Common myeloid progenitor, CD34-positive (primary cell): ENCODE results near the gene PLXNB2.

Experiments
- CTCF ChIA-PET: fragments of 350-600 bp; sonication (Branson Sonifier 250); formaldehyde crosslinking; loops from one replicate; lab custom pipeline; 2021; ENCODE audit warnings: antibody characterized with exemption; lab: Charles Lee
- POLR2A ChIA-PET: fragments of 350-600 bp; sonication (Branson Sonifier 250); formaldehyde crosslinking; loops from one replicate; lab custom pipeline; 2021; ENCODE audit warnings: antibody characterized with exemption; lab: Charles Lee
- DNase-seq, 3 donors: peaks; one replicate each; pipeline versions ENCODE4 v3.0.0 to v3.0.0-alpha.2; 2013
- H3K27ac ChIP-seq, 2 experiments: 1 replicate in 1 of 2; 2 replicates in 1 of 2; pipeline ENCODE4 v1.7.0; 2013; ENCODE audit warnings: inconsistent platforms in 2 of 2, low read length in 2 of 2, mild to moderate bottlenecking in 2 of 2, low read depth in 1 of 2, moderate library complexity in 1 of 2; ENCODE audit not compliant: severe bottlenecking in 2 of 2, insufficient read depth in 1 of 2, poor library complexity in 1 of 2
- H3K27me3 ChIP-seq, 5 experiments: replicated peaks in 2 of 5; 1 replicate in 3 of 5; 2 replicates in 2 of 5; pipeline versions ENCODE4 v1.6.1 to v1.7.0; 2013; ENCODE audit warnings: low read length in 4 of 5, mild to moderate bottlenecking in 2 of 5, moderate library complexity in 2 of 5, inconsistent platforms in 1 of 5; ENCODE audit not compliant: insufficient read depth in 5 of 5, control insufficient read depth in 4 of 5
- H3K36me3 ChIP-seq, 4 experiments: 1 replicate in 2 of 4; 2 replicates in 2 of 4; pipeline versions ENCODE4 v1.6.1 to v1.7.0; 2013; ENCODE audit warnings: low read length in 3 of 4, control low read depth in 1 of 4, mild to moderate bottlenecking in 1 of 4; ENCODE audit not compliant: control insufficient read depth in 4 of 4, insufficient read depth in 4 of 4
- H3K4me1 ChIP-seq, 4 experiments: 1 replicate in 3 of 4; 2 replicates in 1 of 4; pipeline versions ENCODE4 v1.6.1 to v1.7.1; 2013; ENCODE audit warnings: low read length in 3 of 4, mild to moderate bottlenecking in 3 of 4, control low read depth in 1 of 4, inconsistent platforms in 1 of 4, moderate library complexity in 1 of 4; ENCODE audit not compliant: control insufficient read depth in 4 of 4, insufficient read depth in 4 of 4; ENCODE audit errors: control extremely low read depth in 1 of 4
- H3K4me3 ChIP-seq, 7 experiments: 1 replicate in 4 of 7; 2 replicates in 3 of 7; pipeline versions ENCODE4 v1.5.1 to v1.7.0; 2013; ENCODE audit warnings: mild to moderate bottlenecking in 7 of 7, low read length in 6 of 7, moderate library complexity in 6 of 7, inconsistent platforms in 2 of 7, low read depth in 2 of 7, control low read depth in 1 of 7; ENCODE audit not compliant: insufficient read depth in 4 of 7, control insufficient read depth in 1 of 7; ENCODE audit errors: extremely low read depth in 1 of 7
- H3K9me3 ChIP-seq, 5 experiments: 1 replicate in 4 of 5; 2 replicates in 1 of 5; pipeline versions ENCODE4 v1.6.1 to v1.7.1; 2013; ENCODE audit warnings: low read length in 4 of 5, mild to moderate bottlenecking in 2 of 5, inconsistent platforms in 1 of 5, low read depth in 1 of 5, moderate library complexity in 1 of 5; ENCODE audit not compliant: control insufficient read depth in 4 of 5, insufficient read depth in 2 of 5; ENCODE audit errors: control extremely low read depth in 1 of 5
- WGBS: methylation state at CpG from one replicate; pipeline ENCODE4 v1.1.5; 2013; ENCODE audit not compliant: insufficient coverage; 5-methylcytosine and 5-hydroxymethylcytosine counted together

PLXNB2 gene

GRCh38 chr22:50244420-50245213, 62.8 kb downstream of the PLXNB2 start, which contains the start of gene TUBGCP6:
Gene TUBGCP6 (minus strand): TSS chr22:50245023. CDS start chr22:50244459, 564 bp downstream.
- peaks cover 4 to 54% (median 43%) of the 10 kb centered on the region in 4 experiments for H3K4me1 ChIP-seq

GRCh38 chr22:50243685-50244419, 63.6 kb downstream of the PLXNB2 start:
- POLR2A ChIA-PET = interaction anchor here (1.4 kb wide), 1 partner anchor 282 kb away, joined by 3 read pairs; no protein-coding TSS in a partner anchor
- H3K4me1 ChIP-seq = peaks cover 4 to 50% (median 41%) of the 10 kb centered on the region in 4 experiments

More at GRCh38 chr22:50244420-50245213, 62.8 kb downstream of the PLXNB2 start, which contains the start of gene TUBGCP6:
- CTCF ChIA-PET = interaction anchor here (0.9 to 1.7 kb wide), 5 partner anchors 8 to 97 kb away, joined by 3 to 7 read pairs (median 3); no protein-coding TSS in a partner anchor
- under 1% methylated on average over 66 of the region's 76 CpGs for WGBS
- DNase-seq = peak; percentile 93 to 96 (median 94)
- POLR2A ChIA-PET = interaction anchor here (1.4 kb wide), 1 partner anchor 281 kb away, joined by 3 read pairs; no protein-coding TSS in a partner anchor
- H3K27me3 ChIP-seq = no peaks in the 10 kb centered on the region
- H3K9me3 ChIP-seq = no peaks in the 10 kb centered on the region
- peaks cover 3 to 36% (median 29%) of the 10 kb centered on the region in 4 experiments for H3K36me3 ChIP-seq
- H3K4me3 ChIP-seq = peak within 1 kb of the TSS; percentile 85 to 100 (median 97)
- peak within 1 kb of the TSS; percentile 91 to 95 for H3K27ac ChIP-seq

GRCh38 chr22:50242406-50242949, 65.0 kb downstream of the PLXNB2 start:
- WGBS = 89% methylated on average over 9 of the region's 14 CpGs

More at GRCh38 chr22:50243685-50244419, 63.6 kb downstream of the PLXNB2 start:
- Histone ChIP-seq H3K27ac (peak overlapping the region; percentile 91 to 95), H3K36me3 (peaks cover 3 to 40% (median 30%) of the 10 kb centered on the region in 4 experiments), H3K4me3 (peak overlapping the region; percentile 85 to 100 (median 97)), H3K27me3 (no peaks in the 10 kb centered on the region), H3K9me3 (no peaks in the 10 kb centered on the region)
- WGBS = 29% methylated on average over 22 of the region's 27 CpGs
- peak in 2 of 3 donors; percentile 37 to 49 for DNase-seq
- CTCF ChIA-PET = interaction anchor here (0.7 to 1.7 kb wide), 7 partner anchors 9 to 149 kb away, joined by 3 to 7 read pairs (median 3); no protein-coding TSS in a partner anchor

GRCh38 chr22:50238755-50239154, 68.7 kb downstream of the PLXNB2 start:
- DNase-seq = no peak
- Histone ChIP-seq H3K27me3 (no peaks in the 10 kb centered on the region), H3K4me3 (no peak overlapping the region), H3K36me3 (peaks cover 5 to 37% (median 22%) of the 10 kb centered on the region in 4 experiments), H3K4me1 (peaks cover 4 to 27% (median 23%) of the 10 kb centered on the region in 4 experiments), H3K9me3 (no peaks in the 10 kb centered on the region), H3K27ac (no peak overlapping the region)
- 56% methylated on average over 6 of the region's 9 CpGs for WGBS
- CTCF ChIA-PET = interaction anchor here (1.2 to 1.9 kb wide), 2 partner anchors 9 to 32 kb away, joined by 4 read pairs; no protein-coding TSS in a partner anchor
- POLR2A ChIA-PET = no interaction called here

More at GRCh38 chr22:50242406-50242949, 65.0 kb downstream of the PLXNB2 start:
- POLR2A ChIA-PET = interaction anchor here (0.6 kb wide), 1 partner anchor 296 kb away, joined by 3 read pairs; no protein-coding TSS in a partner anchor
- DNase-seq = no peak
- H3K4me3 ChIP-seq = peak overlapping the region in 5 of 7 experiments; percentile 29 to 56 (median 44)
- H3K27me3 ChIP-seq = no peaks in the 10 kb centered on the region
- H3K36me3 ChIP-seq = peaks cover 3 to 35% (median 26%) of the 10 kb centered on the region in 4 experiments
- peaks cover 4 to 46% (median 40%) of the 10 kb centered on the region in 4 experiments for H3K4me1 ChIP-seq
- no peaks in the 10 kb centered on the region for H3K9me3 ChIP-seq
- CTCF ChIA-PET = interaction anchor here (0.5 to 2.7 kb wide), 13 partner anchors 8 to 439 kb away, joined by 3 to 8 read pairs (median 3); partner anchors contain the start of genes HDAC10 and MLC1
- no peak overlapping the region for H3K27ac ChIP-seq

- WGBS = 85% methylated on average over 11 of the region's 11 CpGs
- H3K27ac ChIP-seq = no peak overlapping the region
- CTCF ChIA-PET = interaction anchor here (0.7 to 2.3 kb wide), 11 partner anchors 11 to 469 kb away, joined by 3 to 9 read pairs (median 3); no protein-coding TSS in a partner anchor
- no peaks in the 10 kb centered on the region for H3K27me3 ChIP-seq
- H3K9me3 ChIP-seq = no peaks in the 10 kb centered on the region
- peak; percentile 34 to 65 (median 55) for DNase-seq
- H3K4me3 ChIP-seq = no peak overlapping the region
- peaks cover 0 to 10% (median 7%) of the 10 kb centered on the region in 4 experiments for H3K4me1 ChIP-seq
- POLR2A ChIA-PET = no interaction called here
- peaks cover 5 to 50% (median 30%) of the 10 kb centered on the region in 4 experiments for H3K36me3 ChIP-seq
Measured at GRCh38 chr22:50236731-50237409, 70.6 kb downstream of the PLXNB2 start.

- WGBS = 98% methylated on average over 13 of the region's 18 CpGs
- peaks cover 4 to 49% (median 25%) of the 10 kb centered on the region in 4 experiments for H3K36me3 ChIP-seq
- H3K9me3 ChIP-seq = no peaks in the 10 kb centered on the region
- H3K27ac ChIP-seq = no peak overlapping the region
- no peaks in the 10 kb centered on the region for H3K4me1 ChIP-seq
- POLR2A ChIA-PET = no interaction called here
- DNase-seq = no peak
- no peaks in the 10 kb centered on the region for H3K27me3 ChIP-seq
- H3K4me3 ChIP-seq = no peak overlapping the region
- CTCF ChIA-PET = no interaction called here
Measured at GRCh38 chr22:50233223-50233622, 74.2 kb downstream of the PLXNB2 start.
